Mesendoderm (in vitro differentiated cells): ENCODE results near the gene OSTF1.

ENCODE experiments used
- DNase-seq: peaks from one replicate; pipeline ENCODE4 v3.0.0; 2013
- H2AK5ac ChIP-seq: 2 replicates; pipeline ENCODE4 v1.6.1; 2013; ENCODE audit warnings: low read length, inconsistent platforms
- H2BK120ac ChIP-seq: 2 replicates; pipeline ENCODE4 v1.6.1; 2013; ENCODE audit warnings: low read depth, mild to moderate bottlenecking, low read length, moderate library complexity, mixed read lengths
- H2BK15ac ChIP-seq: replicated peaks from 2 replicates; pipeline ENCODE4 v1.6.1; 2013; ENCODE audit warnings: low read depth, mild to moderate bottlenecking, moderate library complexity
- H2BK5ac ChIP-seq: 2 replicates; pipeline ENCODE4 v1.6.1; 2013; ENCODE audit warnings: low read length, inconsistent platforms
- H3K18ac ChIP-seq: 2 replicates; pipeline ENCODE4 v1.6.1; 2013; ENCODE audit warnings: mild to moderate bottlenecking, low read length, mixed read lengths
- H3K23ac ChIP-seq: one replicate; pipeline ENCODE4 v1.6.1; 2013; ENCODE audit warnings: low read length
- H3K27ac ChIP-seq: 2 replicates; pipeline ENCODE4 v1.5.1; 2013; ENCODE audit warnings: low read depth, mild to moderate bottlenecking, inconsistent platforms, low read length, moderate library complexity
- H3K27me3 ChIP-seq: 2 replicates; pipeline ENCODE4 v1.6.1; 2013; ENCODE audit warnings: low read length, control low read depth, mild to moderate bottlenecking, inconsistent platforms; ENCODE audit not compliant: insufficient read depth, poor library complexity
- H3K36me3 ChIP-seq: 2 replicates; pipeline ENCODE4 v1.6.1; 2013; ENCODE audit warnings: low read length, inconsistent platforms; ENCODE audit not compliant: control insufficient read depth, insufficient read depth
- H3K4ac ChIP-seq: one replicate; pipeline ENCODE4 v1.6.1; 2013; ENCODE audit warnings: low read depth, mild to moderate bottlenecking, low read length, moderate library complexity
- H3K4me1 ChIP-seq: 2 replicates; pipeline ENCODE4 v1.6.1; 2013; ENCODE audit warnings: low read depth, low read length, inconsistent platforms; ENCODE audit not compliant: control insufficient read depth
- H3K4me2 ChIP-seq: 2 replicates; pipeline ENCODE4 v1.6.1; 2013; ENCODE audit warnings: low read length
- H3K4me3 ChIP-seq: 2 replicates; pipeline ENCODE4 v1.5.1; 2013; ENCODE audit warnings: mild to moderate bottlenecking, low read length
- H3K56ac ChIP-seq: one replicate; pipeline ENCODE4 v1.6.1; 2013; ENCODE audit warnings: low read length
- H3K79me1 ChIP-seq: 2 replicates; pipeline ENCODE4 v1.6.1; 2013; ENCODE audit warnings: low read length, inconsistent platforms
- H3K79me2 ChIP-seq: 2 replicates; pipeline ENCODE4 v1.6.1; 2013; ENCODE audit warnings: mild to moderate bottlenecking, low read length; ENCODE audit not compliant: control insufficient read depth, insufficient read depth
- H3K9ac ChIP-seq: 2 replicates; pipeline ENCODE4 v1.6.1; 2013; ENCODE audit warnings: low read length, inconsistent platforms
- H4K5ac ChIP-seq: one replicate; pipeline ENCODE4 v1.6.1; 2013; ENCODE audit warnings: low read length
- H4K8ac ChIP-seq: one replicate; pipeline ENCODE4 v1.6.1; 2013; ENCODE audit warnings: low read depth, mild to moderate bottlenecking, control low read depth, low read length, moderate library complexity
- WGBS: extraction: QIAGEN DNeasy Blood & Tissue Kit; methylation state at CpG from one replicate; pipeline ENCODE4 v1.1.7; 2013; ENCODE audit warnings: low lambda C conversion rate, missing lambda C conversion rate; ENCODE audit not compliant: insufficient coverage; ENCODE audit errors: extremely low coverage; 5-methylcytosine and 5-hydroxymethylcytosine counted together

OSTF1 gene

DNA sequence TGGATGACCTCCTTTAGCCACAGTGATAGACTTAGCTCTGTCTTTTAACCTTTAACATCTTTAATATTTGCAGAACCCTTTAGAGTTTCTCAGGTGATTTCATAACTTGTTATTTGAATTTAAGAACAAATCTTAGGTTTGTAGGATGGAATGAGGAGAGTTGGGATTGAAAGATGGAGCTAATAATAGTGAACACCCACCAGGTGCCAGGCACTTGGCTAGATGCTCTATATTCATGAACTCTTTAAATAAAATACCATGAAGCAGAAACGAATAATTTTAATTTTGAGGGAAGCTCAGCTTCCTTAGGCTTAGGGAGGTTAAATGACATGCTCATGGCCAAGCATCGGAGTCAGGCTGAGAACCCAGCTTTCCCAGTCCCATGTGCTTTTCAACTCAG lies 40.8 kb upstream of the OSTF1 start:
- Histone ChIP-seq H3K79me2 (no peaks in the 10 kb centered on the region), H3K27ac (no peak overlapping the region), H2BK15ac (no peak overlapping the region), H2BK5ac (no peak overlapping the region), H3K9ac (no peak overlapping the region), H3K27me3 (no peaks in the 10 kb centered on the region), H3K4me3 (no peak overlapping the region), H4K8ac (no peak overlapping the region), H3K18ac (no peak overlapping the region), H3K4ac (no peak overlapping the region), H3K4me1 (no peaks in the 10 kb centered on the region), H3K79me1 (no peaks in the 10 kb centered on the region), H2BK120ac (no peak overlapping the region), H2AK5ac (no peak overlapping the region), H3K36me3 (no peaks in the 10 kb centered on the region), H3K23ac (no peak overlapping the region), H3K56ac (no peak overlapping the region), H4K5ac (no peak overlapping the region), H3K4me2 (no peak overlapping the region)
- no CpG with 5 or more reads among the region's 2 CpGs for WGBS
- no peak for DNase-seq

- no peaks in the 10 kb centered on the region for H3K27me3 ChIP-seq
- H2BK5ac ChIP-seq, result no peak overlapping the region
- no peaks in the 10 kb centered on the region for H3K4me1 ChIP-seq
- H3K79me1 ChIP-seq, result no peaks in the 10 kb centered on the region
- no peak overlapping the region for H3K4me2 ChIP-seq
- DNase-seq, result peak; percentile 71
- H3K79me2 ChIP-seq, result no peaks in the 10 kb centered on the region
- no peak overlapping the region for H3K18ac ChIP-seq
- no peak overlapping the region for H2BK120ac ChIP-seq
- H3K23ac ChIP-seq, result no peak overlapping the region
- H4K5ac ChIP-seq, result no peak overlapping the region
- no peak overlapping the region for H3K4ac ChIP-seq
- H3K36me3 ChIP-seq, result no peaks in the 10 kb centered on the region
- no peak overlapping the region for H3K4me3 ChIP-seq
- H2BK15ac ChIP-seq, result no peak overlapping the region
- H3K27ac ChIP-seq, result no peak overlapping the region
- H3K56ac ChIP-seq, result no peak overlapping the region
- no peak overlapping the region for H2AK5ac ChIP-seq
- H4K8ac ChIP-seq, result no peak overlapping the region
- no peak overlapping the region for H3K9ac ChIP-seq
These were observed 37.0 kb upstream of the OSTF1 start for GRCh38 chr9:75051285-75051684.

- Histone ChIP-seq H3K56ac (no peak overlapping the region), H2BK5ac (no peak overlapping the region), H3K79me1 (no peaks in the 10 kb centered on the region), H3K4me1 (no peaks in the 10 kb centered on the region), H2BK15ac (no peak overlapping the region), H3K27me3 (no peaks in the 10 kb centered on the region), H3K23ac (no peak overlapping the region), H2BK120ac (no peak overlapping the region), H2AK5ac (no peak overlapping the region), H3K36me3 (no peaks in the 10 kb centered on the region), H3K79me2 (no peaks in the 10 kb centered on the region), H4K5ac (no peak overlapping the region), H4K8ac (no peak overlapping the region), H3K4me2 (no peak overlapping the region), H3K18ac (no peak overlapping the region), H3K27ac (no peak overlapping the region), H3K4me3 (no peak overlapping the region), H3K4ac (no peak overlapping the region), H3K9ac (no peak overlapping the region)
- WGBS, result no CpG with 5 or more reads among the region's 1 CpG
- no peak for DNase-seq
These were observed 34.4 kb upstream of the OSTF1 start for GRCh38 chr9:75053869-75054268.

- no peak overlapping the region for H2BK120ac ChIP-seq
- H3K27me3 ChIP-seq, result no peaks in the 10 kb centered on the region
- H3K18ac ChIP-seq, result no peak overlapping the region
- no peak overlapping the region for H3K23ac ChIP-seq
- H3K56ac ChIP-seq, result no peak overlapping the region
- H2BK15ac ChIP-seq, result no peak overlapping the region
- no peak overlapping the region for H3K27ac ChIP-seq
- H4K8ac ChIP-seq, result no peak overlapping the region
- no peak overlapping the region for H4K5ac ChIP-seq
- no peaks in the 10 kb centered on the region for H3K4me1 ChIP-seq
- no peak overlapping the region for H3K4me2 ChIP-seq
- no peak overlapping the region for H3K4ac ChIP-seq
- H2BK5ac ChIP-seq, result no peak overlapping the region
- no peak for DNase-seq
- H3K9ac ChIP-seq, result no peak overlapping the region
- H3K4me3 ChIP-seq, result no peak overlapping the region
- no peaks in the 10 kb centered on the region for H3K79me1 ChIP-seq
- no peak overlapping the region for H2AK5ac ChIP-seq
- no peaks in the 10 kb centered on the region for H3K36me3 ChIP-seq
- H3K79me2 ChIP-seq, result no peaks in the 10 kb centered on the region
- no CpG with 5 or more reads among the region's 5 CpGs for WGBS
These were observed 33.8 kb upstream of the OSTF1 start for GRCh38 chr9:75054368-75055001.

- H3K79me2 ChIP-seq, result no peaks in the 10 kb centered on the region
- H2BK5ac ChIP-seq, result no peak overlapping the region
- WGBS, result no CpG with 5 or more reads among the region's 2 CpGs
- H3K4me2 ChIP-seq, result no peak overlapping the region
- H3K4me1 ChIP-seq, result no peaks in the 10 kb centered on the region
- H2AK5ac ChIP-seq, result no peak overlapping the region
- H3K27ac ChIP-seq, result no peak overlapping the region
- H3K56ac ChIP-seq, result no peak overlapping the region
- no peak overlapping the region for H3K23ac ChIP-seq
- no peak overlapping the region for H4K5ac ChIP-seq
- no peak overlapping the region for H3K4me3 ChIP-seq
- no peak overlapping the region for H4K8ac ChIP-seq
- H3K79me1 ChIP-seq, result no peaks in the 10 kb centered on the region
- H3K36me3 ChIP-seq, result no peaks in the 10 kb centered on the region
- no peak overlapping the region for H2BK15ac ChIP-seq
- H3K27me3 ChIP-seq, result no peaks in the 10 kb centered on the region
- H3K9ac ChIP-seq, result no peak overlapping the region
- H3K18ac ChIP-seq, result no peak overlapping the region
- H2BK120ac ChIP-seq, result no peak overlapping the region
- H3K4ac ChIP-seq, result no peak overlapping the region
- no peak for DNase-seq
These were observed 27.1 kb upstream of the OSTF1 start for GRCh38 chr9:75061169-75061568.

GRCh38 chr9:75063556-75064305 lies 24.6 kb upstream of the OSTF1 start:
- H3K23ac ChIP-seq, result no peak overlapping the region
- H2BK120ac ChIP-seq, result no peak overlapping the region
- no peaks in the 10 kb centered on the region for H3K79me2 ChIP-seq
- H3K79me1 ChIP-seq, result no peaks in the 10 kb centered on the region
- no peak overlapping the region for H3K4me2 ChIP-seq
- no peaks in the 10 kb centered on the region for H3K27me3 ChIP-seq
- WGBS, result no CpG with 5 or more reads among the region's 1 CpG
- H3K36me3 ChIP-seq, result no peaks in the 10 kb centered on the region
- no peak overlapping the region for H3K18ac ChIP-seq
- no peaks in the 10 kb centered on the region for H3K4me1 ChIP-seq
- H4K5ac ChIP-seq, result no peak overlapping the region
- H2BK5ac ChIP-seq, result no peak overlapping the region
- H3K4ac ChIP-seq, result no peak overlapping the region
- H3K4me3 ChIP-seq, result no peak overlapping the region
- H3K9ac ChIP-seq, result no peak overlapping the region
- no peak for DNase-seq
- no peak overlapping the region for H2BK15ac ChIP-seq
- no peak overlapping the region for H2AK5ac ChIP-seq
- H3K56ac ChIP-seq, result no peak overlapping the region
- H4K8ac ChIP-seq, result no peak overlapping the region
- no peak overlapping the region for H3K27ac ChIP-seq
